GM19463 (cell line): ENCODE results near the gene TERT.

ENCODE experiments used
- ATAC-seq: cut with Tn5 transposase; IDR thresholded peaks from one replicate; pipeline ENCODE4 v1.9.1; 2021; ENCODE audit warnings: mild to moderate bottlenecking, moderate library complexity; ENCODE audit not compliant: unreplicated experiment

Gene TERT

GRCh38 chr5:1319436-1320256, 24.8 kb upstream of the TERT start:
- ATAC-seq = no peak

- no peak for ATAC-seq
Measured at GRCh38 chr5:1318659-1319251, 23.9 kb upstream of the TERT start.

- ATAC-seq = no peak
Measured at GRCh38 chr5:1317921-1318565, 23.2 kb upstream of the TERT start.

- ATAC-seq = no peak
Measured at GRCh38 chr5:1316588-1317340, 21.9 kb upstream of the TERT start.

DNA sequence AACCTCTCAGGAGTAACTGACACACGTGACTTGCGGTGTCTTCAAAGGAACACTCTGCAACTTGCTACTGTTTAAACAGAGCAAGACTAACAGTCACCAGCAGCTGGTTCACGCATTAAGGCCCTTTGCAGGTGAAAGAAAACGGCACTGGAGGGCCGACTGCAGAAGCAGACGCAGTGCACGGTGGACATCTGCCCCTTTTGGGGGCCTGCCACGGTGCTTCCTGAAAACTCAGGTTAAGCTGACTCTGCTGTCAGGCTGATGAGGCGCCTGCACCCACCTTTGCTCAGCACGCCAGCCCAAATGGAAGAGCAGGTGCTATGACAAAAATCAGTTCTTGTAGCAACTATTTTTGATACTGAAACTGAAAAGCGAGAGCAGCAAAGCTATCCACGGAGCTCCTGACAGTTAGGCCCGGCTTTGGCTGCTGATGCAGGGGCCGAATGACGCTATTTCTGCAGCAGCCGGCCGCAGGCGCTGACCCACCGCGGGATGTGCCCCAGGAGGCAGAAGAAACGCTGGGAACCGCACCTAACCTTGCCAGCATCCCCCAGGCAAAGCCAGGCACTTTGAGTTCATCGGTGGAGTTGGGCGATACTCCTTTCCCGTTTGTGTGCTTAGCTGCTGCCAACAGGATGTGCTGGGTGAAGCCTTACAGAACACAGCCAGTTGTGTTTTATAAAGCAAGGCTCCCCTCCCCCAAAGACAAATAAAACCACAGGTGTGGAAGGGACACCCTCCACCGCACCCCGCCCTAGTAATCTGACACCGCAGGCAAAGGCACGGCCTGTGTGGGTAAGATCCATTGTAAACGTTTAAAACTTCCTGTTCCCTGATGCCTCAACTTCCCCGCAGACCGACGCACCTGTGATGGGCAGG, 21.1 kb upstream of the TERT start:
- peak; percentile 56 for ATAC-seq

DNA sequence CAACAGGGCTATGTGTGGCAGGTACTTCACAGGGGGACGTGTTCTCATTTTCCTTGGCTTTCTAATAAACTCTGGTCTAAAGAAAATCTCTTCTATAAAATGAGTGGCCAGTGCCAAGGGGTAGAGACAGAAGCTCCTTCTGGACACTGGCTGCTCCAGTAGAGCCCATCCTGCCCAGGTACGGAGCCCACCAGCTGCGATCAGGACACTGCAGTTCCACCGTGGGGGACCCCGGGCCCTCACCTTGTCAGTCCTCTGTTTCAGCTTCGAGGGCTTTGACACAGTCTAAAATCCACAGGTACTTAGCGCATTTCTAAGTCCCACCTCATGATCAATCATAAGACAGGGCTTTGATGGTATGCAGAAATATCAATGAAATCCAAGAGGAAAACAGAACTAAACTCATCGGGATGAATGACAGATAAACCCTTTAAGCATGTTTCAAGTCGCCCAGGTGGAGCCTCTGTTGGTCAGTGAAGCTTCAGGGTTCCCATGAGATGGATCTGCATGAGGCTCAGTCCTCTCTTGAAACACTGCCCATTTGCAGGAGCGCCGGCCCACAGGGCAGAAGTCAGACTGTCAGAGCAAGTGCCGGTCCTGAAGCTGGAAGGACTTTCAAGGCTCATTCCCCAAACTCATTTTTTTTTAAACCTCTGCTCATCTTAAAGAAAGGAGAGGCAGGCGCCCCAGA, 20.3 kb upstream of the TERT start:
- ATAC-seq = no peak

DNA sequence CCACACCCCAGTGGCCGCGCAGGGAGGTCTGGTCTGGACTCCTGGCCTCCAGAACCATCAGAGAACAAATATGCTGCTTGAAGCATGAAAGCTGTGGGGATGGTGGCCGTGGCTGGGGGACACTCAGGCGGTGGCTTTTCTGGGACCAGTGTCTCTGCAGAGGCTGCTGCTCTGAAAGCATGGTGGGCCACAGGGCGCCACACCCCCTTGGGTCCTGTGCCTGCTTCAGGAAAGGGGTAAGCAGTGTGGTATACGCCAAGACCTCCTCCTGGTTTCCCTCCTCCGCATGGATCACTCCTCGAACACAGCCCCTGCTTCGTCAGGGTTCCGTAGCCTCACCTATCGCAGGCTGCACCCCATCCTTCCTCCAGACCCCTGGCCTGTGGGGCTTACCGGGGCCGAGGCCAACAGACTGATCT, 19.7 kb upstream of the TERT start:
- ATAC-seq = no peak

DNA sequence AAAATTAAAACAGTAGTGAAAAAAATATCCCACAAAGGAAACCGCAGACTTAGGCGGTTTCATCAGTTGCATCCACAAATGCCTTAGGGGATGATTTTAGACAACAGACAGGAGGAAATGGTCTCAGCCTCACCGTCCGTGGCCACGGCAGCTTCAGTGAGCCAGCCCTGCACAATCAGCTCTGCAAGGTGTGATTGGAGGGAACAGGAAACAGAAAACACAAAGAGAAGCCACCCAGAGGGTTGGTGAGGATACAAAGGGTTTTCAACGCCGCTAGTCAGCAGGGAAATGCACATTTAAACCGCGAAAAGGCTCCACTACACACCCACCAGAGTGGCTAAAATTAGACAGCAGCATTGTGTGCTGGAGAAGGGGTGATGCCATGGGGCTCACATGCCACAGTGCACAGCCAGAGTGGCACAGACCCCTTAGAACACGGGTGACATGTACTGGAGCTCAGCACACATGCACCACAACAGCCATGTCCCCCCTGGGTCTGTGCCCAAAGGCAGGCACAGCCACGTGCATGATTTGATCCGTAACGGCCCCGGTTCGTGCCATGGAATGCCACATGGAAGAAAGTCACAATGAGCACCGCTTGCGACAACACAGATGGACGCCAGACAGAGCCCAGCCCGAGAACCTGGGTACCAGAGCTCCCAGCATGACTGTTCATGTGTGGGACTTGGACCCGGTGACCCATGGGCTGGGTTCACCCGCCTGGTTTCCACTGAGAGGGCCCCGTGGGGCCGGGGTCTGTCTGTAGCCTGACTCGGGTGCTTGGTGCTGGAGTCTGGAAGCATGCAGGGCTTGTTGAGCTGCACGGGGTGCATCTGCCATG, 18.3 kb upstream of the TERT start:
- peak; percentile 68 for ATAC-seq

GRCh38 chr5:1312206-1312605, 17.3 kb upstream of the TERT start:
- ATAC-seq = no peak

GRCh38 chr5:1311439-1312055, 16.7 kb upstream of the TERT start:
- no peak for ATAC-seq

DNA sequence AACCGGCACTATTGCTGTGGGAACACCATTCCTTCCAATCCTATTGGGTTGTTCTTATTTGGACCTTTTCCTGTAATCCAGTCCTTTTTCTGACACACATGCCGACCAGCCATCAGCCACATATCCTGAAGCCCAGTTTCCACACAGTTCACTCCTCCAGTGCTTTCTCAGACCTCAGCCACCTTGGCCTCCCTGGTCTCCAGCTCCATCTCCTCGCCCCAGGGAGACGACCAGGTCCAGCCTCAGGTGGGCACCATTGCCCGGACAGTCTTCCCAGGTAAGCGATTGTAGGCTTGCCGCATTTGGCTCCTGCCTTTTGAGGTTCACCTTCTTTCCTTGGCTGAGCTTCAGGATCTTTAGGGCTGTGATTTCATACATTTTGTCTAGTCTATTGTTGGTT, 15.2 kb upstream of the TERT start:
- no peak for ATAC-seq

GRCh38 chr5:1304033-1304432, 9.2 kb upstream of the TERT start:
- ATAC-seq = no peak

GRCh38 chr5:1302258-1302657, 7.4 kb upstream of the TERT start:
- no peak for ATAC-seq

GRCh38 chr5:1300581-1301083, 5.8 kb upstream of the TERT start:
- no peak for ATAC-seq

DNA sequence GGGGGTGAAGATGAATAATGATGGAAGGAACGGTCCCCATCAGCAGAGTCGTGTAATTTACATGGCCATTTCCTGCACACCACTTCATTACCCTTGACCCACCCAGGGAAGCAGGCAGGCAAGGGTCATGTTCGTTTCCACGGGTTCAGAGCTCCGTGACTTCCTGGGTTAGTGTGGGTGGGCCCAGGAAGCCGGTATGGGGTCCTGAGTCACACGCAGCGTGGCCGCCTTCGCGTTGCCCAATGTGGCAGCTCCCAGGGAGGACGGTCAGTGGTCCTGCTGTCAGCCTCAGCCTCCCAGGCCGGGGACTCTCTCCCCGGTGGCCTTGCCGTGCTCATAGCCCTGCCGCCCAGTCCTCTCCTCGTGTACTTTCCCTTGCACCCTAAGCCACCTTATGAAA, 5.1 kb upstream of the TERT start:
- no peak for ATAC-seq

DNA sequence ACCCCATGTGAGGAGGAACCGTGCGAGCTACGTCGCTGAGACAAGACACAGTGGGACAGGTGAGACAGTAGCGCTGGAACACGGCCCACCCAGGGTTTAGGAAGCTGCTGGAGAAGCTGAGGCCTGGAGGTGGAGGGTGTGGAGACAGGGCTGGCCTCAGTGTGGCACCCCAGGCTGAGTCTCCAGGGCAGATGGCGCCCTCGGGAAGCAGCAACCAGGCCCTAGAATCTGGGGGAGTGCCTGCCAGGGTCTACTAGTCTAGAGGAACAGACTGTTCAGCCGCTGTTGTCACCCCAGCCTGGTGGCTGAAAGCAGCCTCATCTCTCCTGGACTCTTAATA, 4.6 kb upstream of the TERT start:
- ATAC-seq = no peak

DNA sequence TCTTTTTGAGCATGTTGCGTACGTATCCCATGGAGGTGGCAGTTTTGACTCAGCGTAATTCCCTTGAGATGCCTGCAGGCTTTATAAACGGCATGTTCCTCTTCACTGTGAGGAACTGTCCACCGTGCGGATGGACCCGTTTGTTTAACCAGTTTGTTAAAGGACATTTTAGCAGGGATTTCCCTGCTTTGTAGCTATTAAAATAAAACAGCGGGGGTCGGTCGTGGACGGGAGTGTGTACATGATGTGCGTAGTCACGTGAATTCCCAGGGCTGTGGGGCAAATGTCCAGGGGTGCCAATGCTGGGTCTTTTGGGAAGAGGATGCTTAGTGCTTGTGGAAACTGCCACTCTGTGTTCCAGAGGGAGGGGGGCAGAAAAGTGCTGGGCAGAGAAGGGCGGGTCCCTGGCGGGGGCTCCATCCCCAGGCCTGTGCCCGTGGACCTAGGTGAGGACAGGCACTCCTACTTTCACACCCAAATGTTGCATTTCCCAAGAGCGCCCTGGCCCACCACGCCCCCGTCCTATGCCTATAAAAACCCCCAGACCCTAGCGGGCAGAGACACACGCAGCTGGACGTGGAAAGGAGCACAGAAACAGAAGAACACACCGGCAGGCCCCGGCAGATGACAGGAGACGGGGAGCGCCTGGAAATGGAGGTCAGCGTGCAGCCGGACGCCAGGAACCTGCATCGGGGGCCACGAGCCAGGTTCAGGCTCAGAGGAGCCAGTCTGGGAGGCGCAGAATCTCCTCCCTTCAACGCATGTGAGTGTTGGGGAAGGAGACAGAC, 4.0 kb upstream of the TERT start:
- no peak for ATAC-seq

DNA sequence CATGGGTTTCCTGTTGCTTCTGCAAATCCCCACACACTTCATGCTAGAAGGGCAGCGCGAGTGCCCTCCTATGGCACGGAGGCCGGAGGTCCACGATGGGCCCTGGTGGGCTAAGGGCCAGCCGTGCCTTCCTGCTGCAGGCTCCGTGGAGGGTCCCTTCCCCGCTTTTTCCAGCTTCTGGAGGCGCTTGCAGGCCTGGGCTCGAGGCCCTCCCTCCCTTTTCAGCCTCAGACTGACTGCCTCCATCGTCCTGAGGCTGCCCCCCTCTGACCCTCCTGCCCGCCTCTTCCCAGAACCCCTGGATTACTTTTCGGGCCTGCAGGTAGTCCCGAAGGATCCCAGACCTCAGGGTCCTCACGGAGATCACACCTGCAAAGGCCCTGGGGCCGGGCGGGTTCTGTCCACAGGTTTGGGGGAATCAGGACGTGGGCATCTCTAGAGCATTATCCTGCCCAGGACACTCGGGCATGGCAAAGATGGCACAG, 3.2 kb upstream of the TERT start:
- no peak for ATAC-seq
